ENCODE measurements around the gene TMEM163.
A peak's percentile ranks its signal among the peaks of the same experiment; 100 is the strongest.
"Not testable (repeated sequence)": the region's sequence is repeated elsewhere in the genome, so short reads cannot be mapped to it uniquely, and the experiment has no call there.

TMEM163 gene

DNA sequence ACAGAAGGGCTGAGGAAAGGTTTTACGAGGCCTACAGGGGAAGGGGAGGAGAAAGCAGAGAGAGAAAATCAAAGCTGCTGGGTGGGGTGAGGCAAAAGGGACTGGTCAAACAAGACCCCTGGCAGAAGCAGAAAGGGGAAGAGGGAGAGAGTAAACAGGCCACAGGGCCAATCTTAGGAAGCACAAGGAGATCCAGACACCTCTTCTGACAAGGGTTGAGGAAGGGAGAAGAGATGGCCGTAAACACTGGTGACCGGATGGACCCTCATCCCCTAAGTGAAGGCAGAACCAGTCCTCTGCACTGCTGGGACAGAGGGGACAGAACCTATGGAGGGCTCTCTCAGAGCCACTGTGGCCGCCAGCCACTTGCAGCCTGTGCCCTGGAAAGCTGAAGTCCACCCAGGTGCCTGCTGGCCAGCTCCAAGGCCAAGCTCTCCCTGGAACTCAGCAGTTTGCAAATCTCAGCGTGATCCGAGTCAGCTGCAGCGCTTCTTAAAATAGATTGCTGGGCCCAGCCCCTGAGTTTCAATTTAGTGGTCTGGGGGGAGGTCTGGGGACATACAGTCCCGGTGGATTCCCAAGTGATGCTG, 108.8 kb downstream of the TMEM163 start:
- no peak for DNase-seq

- no peak for DNase-seq
Measured at GRCh38 chr2:134603966-134604365, 114.8 kb downstream of the TMEM163 start.

- no peak for DNase-seq
Measured at GRCh38 chr2:134602666-134603065, 116.1 kb downstream of the TMEM163 start.

GRCh38 chr2:134601264-134601663, 117.5 kb downstream of the TMEM163 start:
- no peak for DNase-seq

DNA sequence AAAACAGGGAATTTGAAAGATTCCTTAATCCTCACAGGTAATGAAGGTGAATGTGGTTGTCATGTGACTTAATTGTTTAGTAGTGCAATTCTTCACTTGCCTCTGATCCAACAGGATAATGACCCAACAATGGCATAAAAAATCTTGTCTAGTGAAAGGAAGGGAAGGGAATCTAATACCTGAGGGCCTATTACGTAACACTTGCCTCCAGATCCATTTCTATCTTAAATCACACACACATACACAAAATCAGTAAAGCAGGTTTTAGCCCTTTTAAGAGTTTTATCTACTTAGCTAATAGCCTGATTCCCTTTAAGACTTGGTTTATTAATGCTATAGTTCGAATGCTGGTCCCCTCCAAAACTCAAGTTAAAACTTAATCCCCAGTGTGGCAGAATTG, 118.6 kb downstream of the TMEM163 start:
- DNase-seq, result no peak

DNA sequence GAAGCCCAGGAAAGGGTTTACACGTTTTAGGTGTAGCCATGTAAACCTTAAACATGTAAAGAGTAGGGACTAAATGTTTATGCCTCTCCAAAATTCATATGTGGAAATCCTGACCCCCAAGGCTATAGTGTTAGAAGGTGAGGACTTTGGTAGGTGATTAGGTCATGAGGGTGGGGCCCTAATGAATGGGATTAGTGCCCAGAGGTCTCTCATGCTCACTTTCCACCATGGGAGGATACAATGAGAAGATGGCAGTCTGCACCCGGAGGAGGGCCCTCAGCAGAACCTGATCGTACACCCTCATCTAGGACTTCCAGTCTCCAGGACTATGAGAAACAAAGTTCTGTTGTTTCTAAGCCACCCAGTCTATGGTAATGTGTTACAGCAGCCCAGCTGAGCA, 119.6 kb downstream of the TMEM163 start:
- no peak for DNase-seq

- peak; percentile 63 for DNase-seq
Measured at GRCh38 chr2:134594399-134594798, 124.4 kb downstream of the TMEM163 start.

DNA sequence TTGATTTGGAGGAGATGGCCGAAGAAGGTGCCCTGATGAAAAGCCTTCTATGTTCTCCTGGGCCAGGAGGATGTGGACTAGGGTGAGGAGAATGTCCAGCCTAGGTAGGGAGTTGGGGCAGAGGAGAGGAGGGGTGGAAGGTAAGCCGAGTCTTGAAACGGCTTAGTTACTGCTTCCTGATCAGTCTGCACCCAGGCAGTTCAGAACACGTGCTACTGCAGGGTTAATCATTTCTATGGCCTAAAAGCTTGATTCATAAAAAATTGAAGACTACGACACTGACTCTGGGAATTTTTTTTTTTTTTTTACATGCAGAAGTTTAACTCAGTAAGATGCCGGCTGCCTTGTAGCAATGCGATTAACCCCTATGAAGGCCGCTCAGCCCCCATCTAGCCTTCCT, 125.3 kb downstream of the TMEM163 start:
- DNase-seq, result no peak

DNA sequence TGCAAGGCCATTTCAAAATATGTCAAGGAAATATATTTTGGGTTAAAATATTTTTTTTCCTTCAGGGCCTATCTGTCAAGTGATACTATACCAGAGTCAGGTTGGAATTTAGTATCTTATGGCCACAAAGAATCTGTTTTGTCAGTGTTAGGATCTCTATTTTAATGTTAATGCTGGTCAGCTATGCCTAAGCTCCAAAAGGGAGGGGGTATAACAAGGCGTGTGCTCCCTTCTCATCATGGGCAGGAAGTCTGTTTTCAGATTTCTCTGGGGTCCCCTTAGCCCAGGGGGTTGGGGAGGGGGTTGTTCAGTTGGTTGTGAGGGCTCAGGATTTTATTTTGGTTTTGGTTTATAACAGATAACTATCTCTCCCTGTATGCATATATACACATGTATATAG, 126.4 kb downstream of the TMEM163 start:
- DNase-seq, result no peak

GRCh38 chr2:134591526-134591925, 127.3 kb downstream of the TMEM163 start:
- DNase-seq, result no peak

DNA sequence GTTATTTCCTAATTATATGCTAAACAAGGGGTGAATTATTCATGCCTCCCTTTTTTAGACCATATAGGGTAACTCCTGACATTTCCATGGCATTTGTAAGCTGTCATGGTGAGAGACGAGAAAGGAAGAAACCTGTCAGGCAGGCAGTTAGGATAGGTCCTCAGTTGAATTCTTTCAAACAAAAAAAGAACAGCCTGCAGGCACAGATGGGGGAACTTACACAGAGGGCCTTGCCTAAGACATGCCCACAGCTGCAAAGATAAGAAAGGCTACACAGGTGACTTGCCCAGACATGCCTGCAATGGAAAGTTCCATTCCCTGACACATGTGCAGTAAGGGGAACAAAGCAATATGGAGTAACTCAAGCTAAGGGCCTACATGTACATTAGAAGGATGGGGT, 128.1 kb downstream of the TMEM163 start:
- DNase-seq, result no peak

- DNase-seq, result not testable (repeated sequence)
Measured at GRCh38 chr2:134589171-134590083, 129.4 kb downstream of the TMEM163 start.

GRCh38 chr2:134588556-134588955, 130.2 kb downstream of the TMEM163 start:
- DNase-seq, result no peak

DNA sequence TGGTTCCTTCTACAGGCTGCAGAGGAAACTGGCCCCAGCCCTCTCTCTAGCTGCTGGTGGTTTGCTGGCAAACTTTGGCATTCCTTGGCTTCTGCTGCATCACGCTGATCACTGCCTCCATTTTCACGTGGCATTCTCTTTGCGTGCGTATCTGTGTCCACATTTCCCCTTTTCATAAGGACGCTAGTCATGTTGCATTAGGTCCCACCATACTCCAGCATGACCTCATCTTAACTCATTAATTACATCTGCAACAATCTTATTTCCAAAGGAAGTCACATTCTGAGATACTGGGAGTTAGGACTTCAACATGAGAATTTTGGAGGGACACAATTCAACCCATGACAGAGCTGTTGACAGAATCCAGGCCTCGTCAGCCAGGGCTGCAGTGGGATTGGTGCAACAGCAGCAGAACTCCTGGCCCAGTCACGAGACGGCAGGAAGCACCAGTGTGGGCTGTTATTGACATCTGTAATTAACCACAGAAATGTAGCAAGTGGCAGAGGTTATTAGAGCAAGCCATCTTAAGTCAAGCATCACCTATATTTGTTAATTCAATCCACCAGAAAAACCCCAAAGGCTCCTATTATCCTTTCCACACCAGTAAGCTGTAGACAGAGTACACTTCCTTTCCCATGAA, 132.4 kb downstream of the TMEM163 start:
- no peak for DNase-seq

- no peak for DNase-seq
Measured at GRCh38 chr2:134583997-134584520, 134.7 kb downstream of the TMEM163 start.

DNA sequence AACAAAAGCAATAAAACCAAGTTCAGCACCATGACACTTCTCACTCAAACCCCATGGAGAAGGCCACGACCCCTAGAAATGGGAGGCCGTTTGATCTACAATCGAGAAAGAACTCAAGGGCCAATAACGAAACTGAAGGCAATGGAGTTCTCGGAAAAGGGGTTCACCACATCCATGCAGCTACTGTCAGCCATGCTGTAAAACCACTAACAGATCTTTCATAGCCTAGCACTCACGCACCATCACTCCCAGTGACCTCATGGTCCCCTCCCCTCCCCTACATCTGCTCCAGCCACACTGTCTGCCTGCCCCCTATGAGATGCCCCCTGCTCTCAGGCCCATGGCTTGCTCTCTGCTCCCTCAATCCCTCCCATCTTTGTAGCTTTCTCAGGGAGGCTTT, 135.3 kb downstream of the TMEM163 start:
- no peak for DNase-seq

GRCh38 chr2:134582547-134582899, 136.3 kb downstream of the TMEM163 start:
- no peak for DNase-seq

GRCh38 chr2:134581877-134582546, 136.8 kb downstream of the TMEM163 start:
- no peak for DNase-seq

DNA sequence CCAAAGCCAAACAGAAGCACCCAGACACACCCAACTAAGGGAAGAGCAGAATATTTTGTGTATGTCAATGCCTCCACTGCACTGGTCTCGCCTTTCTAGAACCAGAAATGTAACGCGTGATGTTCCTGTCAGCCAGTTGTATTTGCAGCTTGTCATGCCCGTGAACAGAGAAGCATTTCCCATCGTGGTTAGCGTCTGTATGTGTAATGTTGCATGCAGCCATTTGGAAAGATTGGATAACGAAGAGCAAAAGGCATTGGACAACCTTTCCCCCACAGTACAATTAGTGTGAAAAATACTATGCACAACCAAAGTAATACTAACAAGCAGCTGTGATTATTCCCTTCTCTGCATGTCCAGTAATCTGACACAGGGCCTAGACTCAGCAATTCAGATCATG, 140.5 kb downstream of the TMEM163 start:
- no peak for DNase-seq

DNA sequence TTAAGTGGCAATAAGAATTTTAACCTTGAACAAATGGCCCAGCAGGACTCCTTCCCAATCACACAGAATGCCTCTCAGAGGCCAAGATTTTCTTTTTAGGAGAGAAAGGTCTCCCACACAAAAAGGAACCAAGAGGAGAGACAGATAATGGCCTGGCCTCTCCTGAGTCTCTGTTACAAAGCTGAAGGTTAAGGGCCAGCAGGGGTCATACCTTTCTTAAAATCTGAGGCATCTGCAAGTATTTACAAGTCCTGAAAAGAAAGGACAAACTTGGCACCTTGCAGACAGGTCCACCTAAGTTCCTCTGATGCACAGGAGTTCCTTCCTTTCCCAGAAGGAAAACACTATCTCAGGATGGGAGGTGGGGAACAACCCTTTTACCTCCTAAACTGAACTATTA, 142.3 kb downstream of the TMEM163 start:
- DNase-seq, result no peak

DNA sequence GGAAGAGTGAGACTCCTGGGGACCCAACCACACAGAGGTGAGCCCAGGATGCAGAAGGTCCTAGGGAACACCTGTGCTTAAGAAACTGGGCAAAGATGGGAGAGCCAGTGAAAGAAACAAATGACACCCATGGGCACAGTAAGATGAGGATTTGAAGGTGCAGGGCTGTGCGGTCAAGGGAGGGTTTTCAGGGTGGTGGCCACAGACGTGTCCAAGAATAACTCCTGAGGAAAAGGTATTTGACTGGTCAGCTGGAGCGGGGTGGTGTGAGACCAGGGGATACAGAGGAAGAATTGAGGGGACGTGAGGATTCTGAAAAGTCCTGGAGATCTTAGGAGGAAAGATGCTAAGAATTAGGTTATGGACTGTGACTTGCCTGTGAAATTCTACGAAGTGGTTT, 142.9 kb downstream of the TMEM163 start:
- DNase-seq, result no peak

- no peak for DNase-seq
Measured at GRCh38 chr2:134574611-134575330, 144.0 kb downstream of the TMEM163 start.

DNA sequence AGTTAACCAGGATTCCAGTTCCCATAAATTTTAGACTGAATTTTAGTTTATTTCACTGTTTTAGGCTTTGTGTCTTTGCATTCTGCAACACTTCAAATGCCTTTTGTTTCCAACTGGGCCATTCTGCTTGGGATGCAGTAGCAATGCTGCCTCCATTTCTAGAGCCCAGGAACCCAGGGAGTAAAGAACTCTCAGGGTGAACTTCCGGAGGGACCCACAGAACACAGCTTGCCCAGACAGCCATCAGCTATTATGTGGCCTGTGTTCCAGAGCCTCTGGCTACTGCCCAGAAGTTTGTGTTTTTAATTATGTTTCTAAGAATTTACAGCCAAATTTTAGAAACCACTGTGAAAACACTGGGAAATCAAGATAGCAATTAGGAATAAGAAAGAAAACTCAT, 145.1 kb downstream of the TMEM163 start:
- DNase-seq, result no peak

Data from COR-L47 (cell line).